ENCODE data around the gene NF1.
"Not testable (repeated sequence)": the region's sequence is repeated elsewhere in the genome, so short reads cannot be mapped to it uniquely, and the experiment has no call there.

NF1 gene

DNA sequence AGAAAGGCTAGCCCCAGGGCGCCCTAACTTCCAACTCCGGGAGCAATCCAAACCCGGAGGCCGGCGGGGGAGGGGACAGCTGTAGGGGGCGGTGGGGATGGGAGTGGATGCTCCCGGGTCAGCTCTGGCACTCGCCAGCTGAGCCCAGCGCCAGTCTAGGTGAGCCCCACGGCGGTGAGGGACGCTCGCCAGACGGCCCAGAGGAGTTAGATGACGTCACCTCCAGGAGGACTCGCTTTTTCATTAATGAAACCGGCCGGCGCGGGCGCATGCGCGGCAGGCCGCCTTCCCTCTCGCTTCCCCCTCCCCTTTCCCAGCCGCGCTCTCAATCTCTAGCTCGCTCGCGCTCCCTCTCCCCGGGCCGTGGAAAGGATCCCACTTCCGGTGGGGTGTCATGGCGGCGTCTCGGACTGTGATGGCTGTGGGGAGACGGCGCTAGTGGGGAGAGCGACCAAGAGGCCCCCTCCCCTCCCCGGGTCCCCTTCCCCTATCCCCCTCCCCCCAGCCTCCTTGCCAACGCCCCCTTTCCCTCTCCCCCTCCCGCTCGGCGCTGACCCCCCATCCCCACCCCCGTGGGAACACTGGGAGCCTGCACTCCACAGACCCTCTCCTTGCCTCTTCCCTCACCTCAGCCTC, at the start of gene NF1:
NF1 (plus strand) TSS at position 378 of the 636 bp plus-strand sequence. CDS start 333 bp downstream, outside the sequence.
- DNase-seq = peak; percentile 51 to 96 (median 89)

- DNase-seq = not testable (repeated sequence)
These were observed 47.8 kb upstream of the NF1 start for GRCh38 chr17:31046856-31047425.

DNA sequence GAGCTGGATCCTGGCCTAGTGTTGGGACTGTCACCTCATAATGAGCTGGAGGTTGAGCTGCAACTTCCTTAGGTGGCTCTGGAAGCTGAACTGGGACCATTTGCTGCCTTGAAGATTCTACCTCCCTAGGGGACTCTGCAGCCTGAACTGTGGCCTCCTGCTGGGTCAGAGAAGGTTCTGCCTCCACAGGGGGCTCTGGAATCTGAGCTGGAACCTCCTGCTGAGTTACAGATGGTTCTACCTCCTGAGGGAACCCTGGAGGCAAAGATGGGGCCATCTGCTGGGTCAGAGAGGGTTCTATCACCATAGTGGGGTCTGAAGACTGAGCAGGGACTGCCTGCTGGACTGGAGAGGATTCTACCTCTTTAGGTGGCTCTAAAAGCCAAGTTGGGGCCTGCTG, 46.6 kb upstream of the NF1 start:
- DNase-seq = no peak

DNA sequence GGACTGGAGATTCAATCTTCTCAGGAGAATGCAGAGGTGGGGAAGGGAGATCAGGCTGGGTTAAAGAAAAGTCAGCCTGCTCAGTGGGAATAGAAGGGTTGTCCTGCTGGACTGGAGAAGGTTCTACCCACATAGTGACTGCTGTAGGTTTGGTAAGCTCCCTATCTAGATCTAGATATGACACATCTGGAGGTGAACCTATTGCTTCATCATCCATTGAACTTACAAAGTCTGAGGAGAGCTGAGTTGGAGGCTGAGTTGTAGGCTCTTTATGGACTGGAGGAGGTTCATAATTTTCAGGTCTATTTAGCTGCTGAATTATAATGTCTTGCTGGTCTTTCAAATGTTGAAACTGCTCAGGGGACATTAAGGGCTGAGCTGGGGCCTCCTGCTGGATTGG, 46.0 kb upstream of the NF1 start:
- DNase-seq = no peak

DNA sequence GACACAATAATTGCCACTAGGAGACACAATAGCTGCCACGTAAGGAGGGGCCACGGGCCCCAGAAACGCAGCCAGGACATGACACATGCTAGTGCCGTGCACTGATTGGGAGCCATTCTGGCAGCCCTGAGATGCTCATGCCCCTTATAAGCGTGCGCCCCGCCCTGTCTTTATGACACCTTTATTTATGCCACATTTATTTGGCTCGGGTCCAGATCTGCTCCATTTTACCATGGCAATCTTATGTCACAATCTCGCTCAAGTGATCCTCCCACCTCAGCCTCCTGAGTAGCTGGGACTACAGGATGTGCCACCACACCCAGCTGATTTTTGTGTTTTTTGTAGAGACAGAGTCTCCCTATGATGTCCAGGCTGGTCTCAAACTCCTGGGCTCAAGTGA, 43.8 kb upstream of the NF1 start:
- DNase-seq = no peak

DNA sequence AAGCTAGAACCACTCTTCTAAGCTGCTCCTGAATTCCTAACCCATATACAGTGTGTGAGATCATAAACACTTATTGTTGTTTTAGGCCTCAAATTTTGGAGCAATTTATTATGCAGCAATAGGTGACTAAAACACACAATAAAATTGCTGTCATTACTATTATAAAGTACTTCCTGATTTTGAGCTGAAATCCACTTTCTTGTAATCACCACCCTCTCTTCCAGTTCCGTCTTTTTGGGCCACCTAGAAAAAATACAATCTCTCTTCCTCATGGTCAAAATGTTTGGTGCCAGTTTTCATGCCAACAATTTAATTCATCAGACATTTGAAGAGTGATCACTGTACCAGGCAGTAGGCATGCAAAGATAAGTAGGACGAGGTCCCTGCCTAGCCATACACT, 43.3 kb upstream of the NF1 start:
- no peak for DNase-seq

- peak in 2 of 56 donors; percentile 4 to 13 for DNase-seq
These were observed 42.4 kb upstream of the NF1 start for GRCh38 chr17:31052187-31052889.

GRCh38 chr17:31053071-31053470, 41.7 kb upstream of the NF1 start:
- peak in 5 of 56 donors; percentile 12 to 32 (median 14) for DNase-seq

DNA sequence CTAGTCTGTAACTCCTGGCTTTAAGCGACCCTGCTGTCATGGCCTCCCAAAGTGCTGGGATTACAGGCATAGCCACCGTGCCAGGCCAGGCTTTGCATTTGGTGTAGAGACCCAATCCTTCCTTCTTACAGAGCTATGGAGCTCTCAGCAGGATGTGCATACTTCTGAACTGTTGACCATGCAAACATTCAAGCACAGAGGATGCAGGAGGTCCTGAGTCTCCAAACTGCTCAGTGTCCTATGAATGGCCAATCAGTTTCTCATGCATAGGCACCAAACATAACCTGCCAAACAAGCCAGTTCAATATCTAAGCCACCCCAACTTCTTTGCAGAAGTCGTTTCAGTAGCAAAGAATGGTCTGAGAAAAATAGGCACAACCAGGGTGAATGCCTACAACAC, 40.0 kb upstream of the NF1 start:
- DNase-seq = no peak

DNA sequence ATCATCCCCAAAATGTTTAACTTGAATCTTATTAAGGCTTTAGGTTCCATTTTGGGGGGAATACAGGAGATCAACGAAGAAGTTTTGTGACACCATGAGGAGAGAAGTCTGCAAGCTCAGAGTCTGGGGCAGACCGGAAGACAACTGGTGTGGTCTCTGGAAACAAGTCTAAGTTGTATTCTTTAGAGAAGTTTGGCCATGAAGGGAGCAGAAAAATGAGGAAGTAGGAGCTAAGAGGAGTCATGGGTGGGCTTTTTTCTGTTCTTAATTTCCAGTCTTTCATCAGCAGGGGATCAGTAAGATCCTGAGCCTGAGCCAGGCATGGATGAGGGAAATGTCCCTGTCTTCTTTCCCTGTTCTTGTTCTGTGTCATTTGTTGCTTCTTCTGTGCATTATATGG, 35.8 kb upstream of the NF1 start:
- DNase-seq = peak in 2 of 56 donors; percentile 6 to 28

- peak in 1 of 56 donors; percentile 15 for DNase-seq
These were observed 33.8 kb upstream of the NF1 start for GRCh38 chr17:31060791-31061550.

GRCh38 chr17:31061678-31062077, 33.1 kb upstream of the NF1 start:
- no peak for DNase-seq

DNA sequence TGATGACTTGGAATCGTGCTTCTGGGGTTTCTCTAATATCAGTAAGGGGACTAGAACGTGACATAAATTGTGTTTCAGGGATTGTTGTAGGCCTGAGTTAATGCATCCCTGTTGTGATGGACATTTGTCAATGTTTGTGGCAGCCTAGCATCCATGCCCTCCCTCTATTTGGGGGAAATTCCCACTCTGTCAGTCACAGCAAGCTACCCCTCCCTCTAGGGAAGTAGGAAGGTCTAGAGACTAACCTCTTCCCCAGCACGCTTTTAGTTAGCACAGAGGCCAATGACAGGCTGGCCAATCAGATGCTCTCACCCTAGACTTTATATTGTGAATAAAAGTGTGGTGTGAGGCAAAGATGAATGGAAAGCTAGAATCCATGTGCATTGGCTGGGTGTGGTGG, 32.4 kb upstream of the NF1 start:
- no peak for DNase-seq

DNA sequence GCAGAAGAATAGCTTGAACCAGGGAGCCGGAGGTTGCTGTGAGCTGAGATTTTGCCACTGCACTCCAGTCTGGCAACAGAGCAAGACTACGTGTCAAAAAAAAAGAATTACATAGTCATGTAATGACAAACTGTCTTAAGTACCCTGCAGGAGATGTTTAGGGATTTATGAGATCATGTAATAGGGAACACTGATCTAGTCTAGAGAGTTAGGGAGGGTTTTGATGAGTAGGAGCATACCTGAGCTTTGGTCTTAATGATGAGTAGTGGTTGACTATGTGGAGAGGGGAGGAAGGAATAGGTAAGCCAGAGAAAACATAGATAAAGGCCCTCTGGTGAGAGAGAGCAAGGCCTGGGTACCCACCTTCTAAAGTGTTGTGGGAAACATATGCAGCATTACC, 30.1 kb upstream of the NF1 start:
- no peak for DNase-seq

GRCh38 chr17:31067691-31068184, 27.0 kb upstream of the NF1 start:
- no peak for DNase-seq

- peak in 17 of 56 donors; percentile 1 to 63 (median 9) for DNase-seq
These were observed 26.5 kb upstream of the NF1 start for GRCh38 chr17:31068291-31068690.

GRCh38 chr17:31072186-31072585, 22.6 kb upstream of the NF1 start:
- no peak for DNase-seq

GRCh38 chr17:31073411-31073810, 21.4 kb upstream of the NF1 start:
- no peak for DNase-seq

- no peak for DNase-seq
These were observed 19.8 kb upstream of the NF1 start for GRCh38 chr17:31074772-31075555.

- DNase-seq = no peak
These were observed 16.5 kb upstream of the NF1 start for GRCh38 chr17:31078290-31078689.

- no peak for DNase-seq
These were observed 15.0 kb upstream of the NF1 start for GRCh38 chr17:31079731-31080130.

Data from amygdala (tissue), 56 donors.